Measurements from ENCODE around the gene FSTL4.

FSTL4 gene

DNA sequence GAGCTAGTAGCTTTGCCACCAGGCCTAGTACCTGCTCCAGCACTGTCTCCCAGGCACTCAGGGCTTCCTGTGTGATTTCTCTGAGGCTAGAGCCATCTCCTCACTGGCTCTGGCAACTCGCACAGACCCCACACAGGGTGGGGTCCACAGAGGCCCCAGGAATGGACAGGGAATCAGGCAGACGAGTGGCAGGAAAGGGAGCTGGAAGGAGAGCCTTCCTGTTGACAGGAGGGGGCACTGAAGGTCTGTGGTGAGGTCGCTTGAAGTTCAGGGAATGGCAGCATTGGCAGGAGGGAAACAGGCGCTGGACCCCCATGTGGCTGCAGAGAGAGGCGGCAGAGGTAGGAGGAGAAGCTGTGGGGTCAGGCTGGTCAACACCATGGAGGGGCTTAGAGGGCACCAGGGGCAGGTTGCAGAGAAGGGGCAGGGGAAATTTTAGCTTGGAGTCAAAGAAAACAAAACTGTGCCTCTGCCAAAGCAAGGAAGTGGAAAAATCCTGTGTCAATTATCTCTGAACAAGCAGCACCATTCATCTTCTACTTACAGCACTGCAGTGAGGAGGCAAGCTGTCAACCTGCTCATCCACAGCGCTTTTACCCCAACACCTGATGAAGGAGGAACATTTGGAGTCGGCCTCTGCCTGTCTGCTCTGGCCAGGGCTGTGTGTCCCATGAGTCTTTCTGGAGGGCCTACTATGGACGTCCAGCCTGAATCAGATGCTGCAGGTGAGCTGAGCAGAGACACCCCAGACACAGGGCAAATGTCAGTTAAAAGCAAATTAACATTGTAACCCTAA is 270.2 kb downstream of the FSTL4 start:
- Histone ChIP-seq H3K27me3 (ENCODE audit: insufficient read depth, low read length) (no peaks in the 10 kb centered on the region), H3K4me1 (ENCODE audit: insufficient read depth, low read length, severe bottlenecking) (no peaks in the 10 kb centered on the region), H3K9me3 (ENCODE audit: low read length) (no peaks in the 10 kb centered on the region), H3K79me2 (ENCODE audit: insufficient read depth, low read length) (no peaks in the 10 kb centered on the region), H3F3A (ENCODE audit: insufficient read depth, low read length) (no peaks in the 10 kb centered on the region), H2AFZ (ENCODE audit: low read length) (no peak overlapping the region), H4K20me1 (ENCODE audit: insufficient read depth, low read length) (no peaks in the 10 kb centered on the region), H3K36me3 (ENCODE audit: insufficient read depth, low read length) (no peaks in the 10 kb centered on the region), H3K4me3 (ENCODE audit: low read depth, low read length, poor library complexity, severe bottlenecking) (no peak overlapping the region), H3K27ac (ENCODE audit: low read depth, low read length, poor library complexity, severe bottlenecking) (no peak overlapping the region), H3K9ac (ENCODE audit: low read length) (no peak overlapping the region), H3K4me2 (ENCODE audit: low read length) (no peak overlapping the region), H3K9me2 (ENCODE audit: low read depth, low read length) (no peaks in the 10 kb centered on the region)
- no peak for TF ChIP-seq EZH2 (IDR thresholded peaks at IDR 0.05; ENCODE audit: borderline replicate concordance, low read length)
- TF ChIP-seq, protein P1, sequence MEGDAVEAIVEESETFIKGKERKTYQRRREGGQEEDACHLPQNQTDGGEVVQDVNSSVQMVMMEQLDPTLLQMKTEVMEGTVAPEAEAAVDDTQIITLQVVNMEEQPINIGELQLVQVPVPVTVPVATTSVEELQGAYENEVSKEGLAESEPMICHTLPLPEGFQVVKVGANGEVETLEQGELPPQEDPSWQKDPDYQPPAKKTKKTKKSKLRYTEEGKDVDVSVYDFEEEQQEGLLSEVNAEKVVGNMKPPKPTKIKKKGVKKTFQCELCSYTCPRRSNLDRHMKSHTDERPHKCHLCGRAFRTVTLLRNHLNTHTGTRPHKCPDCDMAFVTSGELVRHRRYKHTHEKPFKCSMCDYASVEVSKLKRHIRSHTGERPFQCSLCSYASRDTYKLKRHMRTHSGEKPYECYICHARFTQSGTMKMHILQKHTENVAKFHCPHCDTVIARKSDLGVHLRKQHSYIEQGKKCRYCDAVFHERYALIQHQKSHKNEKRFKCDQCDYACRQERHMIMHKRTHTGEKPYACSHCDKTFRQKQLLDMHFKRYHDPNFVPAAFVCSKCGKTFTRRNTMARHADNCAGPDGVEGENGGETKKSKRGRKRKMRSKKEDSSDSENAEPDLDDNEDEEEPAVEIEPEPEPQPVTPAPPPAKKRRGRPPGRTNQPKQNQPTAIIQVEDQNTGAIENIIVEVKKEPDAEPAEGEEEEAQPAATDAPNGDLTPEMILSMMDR (IDR thresholded peaks at IDR 0.05; ENCODE audit: low read length) = no peak

DNA sequence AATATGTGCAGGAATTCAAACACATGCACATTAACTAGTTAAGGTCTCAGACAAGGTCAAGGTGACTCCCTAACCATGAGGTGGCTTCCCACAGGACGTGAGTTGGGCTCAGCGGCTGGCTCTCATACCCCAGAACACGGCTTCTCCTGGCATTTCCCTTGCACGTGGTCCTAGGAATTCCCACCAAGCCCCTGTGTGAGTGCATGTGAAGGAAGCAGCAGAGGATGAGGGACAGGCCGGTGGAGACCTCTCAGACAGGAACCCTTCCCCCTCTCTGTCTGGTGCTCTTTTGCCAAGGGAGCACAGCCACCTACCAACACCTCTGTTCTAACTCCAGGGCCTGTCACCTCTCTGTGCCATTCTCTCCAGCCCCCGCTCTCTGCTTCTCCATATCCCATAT is 271.0 kb downstream of the FSTL4 start:
- no peak for TF ChIP-seq EZH2 (IDR thresholded peaks at IDR 0.05; ENCODE audit: borderline replicate concordance, low read length)
- TF ChIP-seq, protein P1 (IDR thresholded peaks at IDR 0.05; ENCODE audit: low read length) = no peak
- no peaks in the 10 kb centered on the region for H3K36me3 ChIP-seq (ENCODE audit: insufficient read depth, low read length)
- H3K27ac ChIP-seq (ENCODE audit: low read depth, low read length, poor library complexity, severe bottlenecking) = no peak overlapping the region
- no peak overlapping the region for H2AFZ ChIP-seq (ENCODE audit: low read length)
- no peaks in the 10 kb centered on the region for H3K9me3 ChIP-seq (ENCODE audit: low read length)
- no peaks in the 10 kb centered on the region for H3K27me3 ChIP-seq (ENCODE audit: insufficient read depth, low read length)
- H3K4me2 ChIP-seq (ENCODE audit: low read length) = no peak overlapping the region
- no peaks in the 10 kb centered on the region for H3K9me2 ChIP-seq (ENCODE audit: low read depth, low read length)
- H3K79me2 ChIP-seq (ENCODE audit: insufficient read depth, low read length) = no peaks in the 10 kb centered on the region
- H3K9ac ChIP-seq (ENCODE audit: low read length) = no peak overlapping the region
- H3K4me3 ChIP-seq (ENCODE audit: low read depth, low read length, poor library complexity, severe bottlenecking) = no peak overlapping the region
- H4K20me1 ChIP-seq (ENCODE audit: insufficient read depth, low read length) = no peaks in the 10 kb centered on the region
- H3K4me1 ChIP-seq (ENCODE audit: insufficient read depth, low read length, severe bottlenecking) = no peaks in the 10 kb centered on the region
- no peaks in the 10 kb centered on the region for H3F3A ChIP-seq (ENCODE audit: insufficient read depth, low read length)

DNA sequence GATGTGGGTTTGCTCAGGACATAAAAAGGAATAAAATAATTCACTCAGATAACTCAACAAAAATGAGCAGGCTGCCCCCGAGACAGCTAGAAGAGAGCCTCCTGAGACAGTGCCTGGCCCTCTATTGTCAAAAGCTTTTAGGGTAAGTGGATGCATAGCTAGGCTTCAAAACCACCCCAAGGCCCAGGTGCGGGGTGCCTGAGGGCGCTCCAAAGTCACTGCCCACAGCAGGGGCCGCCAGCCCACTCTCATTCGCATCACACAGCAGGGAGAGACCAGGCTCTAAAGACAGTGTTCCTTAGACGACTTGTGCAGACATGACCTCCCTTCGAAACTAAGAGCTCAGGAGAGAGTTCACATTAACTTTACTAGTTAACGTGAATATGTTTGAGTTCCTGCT is 271.5 kb downstream of the FSTL4 start:
- Histone ChIP-seq H3K4me3 (ENCODE audit: low read depth, low read length, poor library complexity, severe bottlenecking) (no peak overlapping the region), H3K79me2 (ENCODE audit: insufficient read depth, low read length) (no peaks in the 10 kb centered on the region), H3K27me3 (ENCODE audit: insufficient read depth, low read length) (no peaks in the 10 kb centered on the region), H4K20me1 (ENCODE audit: insufficient read depth, low read length) (no peaks in the 10 kb centered on the region), H3K9me3 (ENCODE audit: low read length) (no peaks in the 10 kb centered on the region), H3K9me2 (ENCODE audit: low read depth, low read length) (no peaks in the 10 kb centered on the region), H3K4me2 (ENCODE audit: low read length) (no peak overlapping the region), H3K27ac (ENCODE audit: low read depth, low read length, poor library complexity, severe bottlenecking) (no peak overlapping the region), H3K36me3 (ENCODE audit: insufficient read depth, low read length) (no peaks in the 10 kb centered on the region), H3F3A (ENCODE audit: insufficient read depth, low read length) (no peaks in the 10 kb centered on the region), H3K4me1 (ENCODE audit: insufficient read depth, low read length, severe bottlenecking) (no peaks in the 10 kb centered on the region), H2AFZ (ENCODE audit: low read length) (no peak overlapping the region), H3K9ac (ENCODE audit: low read length) (no peak overlapping the region)
- TF ChIP-seq, protein P1 (IDR thresholded peaks at IDR 0.05; ENCODE audit: low read length) = no peak
- no peak for TF ChIP-seq EZH2 (IDR thresholded peaks at IDR 0.05; ENCODE audit: borderline replicate concordance, low read length)
